Kidney glomerular epithelial cell (primary cell): Measurements from ENCODE around the gene BRPF3.

Source experiments
- DNase-seq: peaks from one replicate; lab custom pipeline; 2025; lab: John Stamatoyannopoulos, UW

Gene BRPF3

GRCh38 chr6:36232172-36232571 is 35.6 kb downstream of the BRPF3 start:
- no peak for DNase-seq

- DNase-seq, result no peak
These were observed 38.8 kb downstream of the BRPF3 start for GRCh38 chr6:36235309-36235708.

GRCh38 chr6:36235862-36236261 is 39.3 kb downstream of the BRPF3 start:
- DNase-seq, result no peak

DNA sequence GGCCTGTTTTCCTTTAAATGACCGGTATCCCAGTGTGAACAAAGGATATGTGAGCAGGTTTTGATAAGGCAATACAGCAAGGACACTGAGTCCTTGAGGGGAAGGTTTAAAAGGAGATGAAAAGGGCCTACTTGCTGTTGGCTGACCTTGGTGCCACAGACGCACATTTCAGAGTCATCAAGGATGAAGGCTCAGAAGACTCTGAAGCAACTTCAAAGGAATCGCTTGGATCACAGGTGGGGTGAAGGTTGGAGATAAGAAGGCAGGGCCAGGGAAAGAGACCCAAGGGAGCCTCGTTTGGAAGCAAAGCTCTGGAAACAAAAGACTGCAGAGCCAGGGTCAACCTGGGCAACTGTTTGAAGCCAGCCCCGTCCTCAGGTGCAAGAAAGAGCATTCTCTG is 43.2 kb downstream of the BRPF3 start:
- DNase-seq, result no peak

- no peak for DNase-seq
These were observed 45.2 kb downstream of the BRPF3 start for GRCh38 chr6:36241728-36242127.

GRCh38 chr6:36242161-36242560 is 45.6 kb downstream of the BRPF3 start:
- no peak for DNase-seq

DNA sequence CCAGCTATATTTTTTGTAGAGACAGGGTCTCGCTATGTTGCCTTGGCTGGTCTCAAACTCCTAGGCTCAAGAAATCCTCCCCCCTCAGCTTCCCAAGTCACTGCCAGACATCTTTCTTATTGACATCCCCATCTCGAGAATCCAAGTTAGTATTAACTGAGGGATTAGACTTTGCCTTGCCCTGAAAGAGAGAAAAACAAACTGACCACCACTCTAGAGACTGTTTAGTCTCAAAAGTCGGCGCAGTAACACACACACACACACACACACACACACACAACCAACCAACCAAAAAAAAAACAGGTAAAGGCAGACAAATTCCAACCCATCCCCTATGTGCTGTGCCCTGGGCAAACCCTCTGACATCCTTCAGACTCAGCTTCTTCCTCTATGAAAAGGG is 46.1 kb downstream of the BRPF3 start:
- no peak for DNase-seq

DNA sequence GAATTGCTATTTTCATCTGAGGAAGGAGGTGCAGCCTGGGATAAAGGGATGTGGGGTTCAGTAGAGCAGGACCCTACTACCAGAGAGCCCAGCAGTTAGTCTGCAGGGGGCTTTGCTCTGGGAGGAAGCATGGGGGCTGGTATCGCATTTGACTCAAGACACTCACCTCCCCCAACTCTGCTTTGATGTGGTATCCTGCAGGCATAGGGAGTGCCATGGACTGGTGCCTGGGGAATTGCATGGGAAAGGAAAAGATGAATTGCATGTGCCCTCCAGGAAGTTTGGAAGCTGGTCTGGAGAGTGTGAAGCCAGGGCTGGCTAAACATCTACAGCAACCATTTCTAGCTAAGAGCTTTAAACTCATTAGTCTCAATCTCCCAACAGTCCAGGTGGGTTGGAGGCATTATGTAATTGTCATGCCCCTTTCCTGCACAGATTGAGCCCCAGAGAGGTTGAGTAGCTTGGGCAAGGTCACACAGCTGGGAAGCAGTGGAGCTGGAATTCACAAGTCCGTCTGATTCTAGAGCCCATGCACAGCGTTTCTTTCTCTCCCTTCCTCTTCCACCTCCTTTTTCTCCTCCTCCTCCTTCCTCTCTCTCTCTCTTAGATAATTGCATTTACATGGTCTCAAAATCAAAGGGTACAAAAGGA is 47.1 kb downstream of the BRPF3 start:
- no peak for DNase-seq

DNA sequence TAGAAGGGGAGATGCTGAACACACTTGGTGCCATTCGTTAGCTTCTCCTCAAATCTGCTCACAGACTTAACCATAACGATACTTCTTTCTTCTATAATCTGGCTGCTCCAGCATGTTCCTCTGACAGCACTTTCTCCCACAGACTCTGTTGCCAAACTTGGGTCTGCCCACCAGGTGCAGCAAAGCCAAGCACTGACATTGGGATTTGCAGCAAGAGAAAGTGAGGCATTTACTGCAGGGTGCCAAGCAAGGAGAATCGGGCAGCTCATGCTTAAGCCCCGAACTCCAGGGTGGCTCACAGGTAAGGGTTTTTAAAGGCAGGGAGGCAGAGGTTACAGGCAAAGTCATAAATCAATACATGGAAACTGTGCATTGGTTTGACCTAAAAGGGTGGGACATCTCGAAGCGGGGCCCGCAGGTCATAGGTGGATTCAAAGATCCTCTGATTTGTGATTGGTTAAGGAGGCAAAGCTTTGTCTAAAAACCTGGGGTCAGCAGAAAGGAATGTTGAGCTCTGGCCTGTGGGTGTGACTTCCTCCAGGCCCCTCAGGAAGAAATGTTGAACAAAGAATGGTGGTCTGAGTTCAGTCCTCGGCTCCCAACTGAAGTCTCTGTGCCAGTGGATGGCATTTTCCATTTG is 48.2 kb downstream of the BRPF3 start:
- no peak for DNase-seq

- DNase-seq, result no peak
These were observed 49.1 kb downstream of the BRPF3 start for GRCh38 chr6:36245572-36246061.

GRCh38 chr6:36246506-36247268 is 50.1 kb downstream of the BRPF3 start:
- no peak for DNase-seq

DNA sequence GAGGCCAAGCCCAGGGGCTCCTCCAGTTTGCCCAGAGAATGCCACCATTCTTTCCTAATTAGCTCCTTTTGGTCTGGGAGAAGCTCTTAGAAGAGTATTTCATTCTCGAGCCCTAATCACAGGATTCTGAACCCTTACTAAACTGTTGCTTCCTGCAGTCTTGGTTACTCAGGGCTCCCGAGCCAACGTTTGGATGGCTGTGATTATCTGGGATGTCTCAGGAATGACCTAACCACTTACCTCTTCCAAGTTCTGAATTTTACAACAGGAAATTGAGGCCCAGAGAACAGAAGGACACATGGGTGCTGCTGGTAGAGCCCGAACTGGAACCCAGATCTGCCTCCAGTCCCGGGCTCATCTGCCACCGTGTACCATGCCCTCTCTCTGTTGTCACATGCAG is 51.1 kb downstream of the BRPF3 start:
- DNase-seq, result no peak

GRCh38 chr6:36248980-36249379 is 52.4 kb downstream of the BRPF3 start:
- DNase-seq, result peak; percentile 4

GRCh38 chr6:36249536-36249935 is 53.0 kb downstream of the BRPF3 start:
- DNase-seq, result no peak

GRCh38 chr6:36252005-36252404 is 55.5 kb downstream of the BRPF3 start:
- no peak for DNase-seq

GRCh38 chr6:36263390-36264000 is 67.0 kb downstream of the BRPF3 start:
- DNase-seq, result no peak

GRCh38 chr6:36265744-36266143 is 69.2 kb downstream of the BRPF3 start:
- no peak for DNase-seq

DNA sequence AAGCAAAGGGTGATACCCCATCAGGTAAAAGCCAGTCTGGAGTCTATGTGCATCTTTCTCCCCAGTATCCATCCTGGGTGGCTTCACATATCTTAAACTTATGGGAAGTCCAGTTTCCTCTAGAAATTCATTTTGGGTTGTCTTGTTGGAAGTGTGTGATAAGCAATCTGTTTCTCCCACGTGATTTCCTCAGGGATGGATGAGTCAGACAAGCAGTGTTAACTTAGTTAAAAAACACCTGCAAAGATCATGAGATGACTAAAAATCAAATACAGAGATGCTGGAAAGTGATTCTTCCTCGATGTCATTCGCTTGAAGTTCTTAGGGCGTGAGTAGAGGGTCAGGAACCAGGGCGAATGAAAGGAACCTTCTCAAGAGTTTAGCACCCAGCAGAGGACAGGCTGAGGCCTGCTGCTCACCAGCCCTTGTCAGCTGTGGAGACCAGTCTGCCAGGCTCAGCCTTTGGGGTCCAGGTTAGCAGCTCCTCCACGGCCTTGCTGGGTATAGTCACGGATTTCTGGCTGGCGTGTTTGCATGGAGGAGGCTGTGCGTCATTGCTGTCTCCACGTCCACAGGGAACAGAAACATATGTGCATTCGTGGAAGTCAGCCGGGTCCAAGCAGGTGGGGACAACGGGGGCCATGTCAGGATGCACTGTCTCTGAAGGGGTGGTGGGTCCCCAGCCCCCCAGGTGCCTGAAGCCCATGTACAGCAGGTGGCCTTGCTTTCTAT is 70.5 kb downstream of the BRPF3 start:
- DNase-seq, result no peak

DNA sequence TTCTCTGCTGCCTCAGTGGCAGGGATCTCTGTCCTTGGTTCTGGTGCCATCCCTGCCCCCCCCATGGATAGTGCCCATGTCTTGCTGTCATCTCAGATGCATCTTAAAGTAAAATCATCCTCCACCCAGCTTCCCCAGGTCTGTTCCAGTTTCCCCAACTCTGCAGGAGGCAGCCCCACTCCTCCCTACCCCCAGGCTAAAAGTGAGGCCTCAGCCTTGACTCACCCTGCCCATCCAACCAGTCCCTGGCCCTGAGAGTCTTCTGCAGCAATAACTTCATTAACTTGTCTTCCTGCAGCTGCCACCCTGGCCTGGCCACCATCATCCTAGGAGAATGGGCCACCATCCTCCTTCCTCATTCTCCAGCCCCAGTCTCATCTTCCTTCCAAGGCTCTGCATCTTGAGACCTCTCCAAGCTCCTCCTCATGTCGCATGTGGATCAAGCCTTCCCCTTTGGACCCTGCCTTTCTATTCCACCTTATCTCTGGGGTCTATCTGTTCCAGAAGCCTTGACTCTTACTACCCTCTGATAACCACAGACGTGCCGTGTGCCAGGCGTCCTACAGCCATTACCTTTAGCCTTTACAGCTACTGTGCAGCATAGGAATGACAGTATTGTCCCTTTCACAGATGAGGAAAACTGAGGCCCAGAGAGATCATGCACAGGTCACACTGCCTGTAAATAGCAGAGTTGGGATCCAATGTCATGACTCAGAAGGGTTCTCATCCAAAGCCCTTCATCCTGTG is 71.4 kb downstream of the BRPF3 start:
- DNase-seq, result no peak

GRCh38 chr6:36268478-36269275 is 72.1 kb downstream of the BRPF3 start:
- no peak for DNase-seq
